ENCODE measurements around the gene NELL2. TPM values are rescaled to one million over a fixed set of nuclear protein-coding genes. Genes with fewer than 3 reads are reported as not detected.

NELL2 gene
- total and polyA plus RNA-seq, 8 donors: 0.50 to 133 (median 3.1) TPM

DNA sequence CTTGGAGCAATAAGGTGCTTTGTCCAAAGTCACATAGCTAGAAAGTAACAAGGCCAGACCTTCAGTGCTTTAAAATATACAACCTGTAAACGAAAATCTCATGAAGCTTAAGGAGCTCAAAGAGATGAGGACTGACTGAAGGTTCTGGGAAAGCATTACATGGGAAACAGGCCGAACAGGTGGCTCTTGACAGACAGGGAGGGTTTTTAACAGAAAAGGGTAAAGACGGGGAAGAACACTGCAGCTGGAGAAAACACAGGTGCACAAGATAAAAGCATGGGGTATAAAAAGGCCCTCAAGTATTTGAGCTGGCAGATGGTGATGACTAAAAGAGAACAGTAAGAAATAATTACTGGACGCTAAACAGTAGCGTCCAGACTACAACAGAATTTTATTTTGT is 257.2 kb downstream of the NELL2 start:
- TF ChIP-seq POLR2A (IDR thresholded peaks at IDR 0.05): no peak
- no peak for TF ChIP-seq EP300 (IDR thresholded peaks at IDR 0.05)
- no peak for TF ChIP-seq CTCF (IDR thresholded peaks at IDR 0.05)
- TF ChIP-seq POLR2AphosphoS5 (IDR thresholded peaks at IDR 0.05): no peak
- intact Hi-C loops (cut with DNase I; ENCODE audit: low total_unique reads): no loop called here
- Histone ChIP-seq H3K27ac (no peak overlapping the region), H3K4me3 (no peak overlapping the region), H3K36me3 (no peaks in the 10 kb centered on the region), H3K9me3 (no peaks in the 10 kb centered on the region), H3K27me3 (no peaks in the 10 kb centered on the region), H3K4me1 (no peaks in the 10 kb centered on the region)
- no peak for DNase-seq
- 49 to 65% (median 55%) methylated on average over 5 of the region's 5 CpGs for WGBS, 5 donors

DNA sequence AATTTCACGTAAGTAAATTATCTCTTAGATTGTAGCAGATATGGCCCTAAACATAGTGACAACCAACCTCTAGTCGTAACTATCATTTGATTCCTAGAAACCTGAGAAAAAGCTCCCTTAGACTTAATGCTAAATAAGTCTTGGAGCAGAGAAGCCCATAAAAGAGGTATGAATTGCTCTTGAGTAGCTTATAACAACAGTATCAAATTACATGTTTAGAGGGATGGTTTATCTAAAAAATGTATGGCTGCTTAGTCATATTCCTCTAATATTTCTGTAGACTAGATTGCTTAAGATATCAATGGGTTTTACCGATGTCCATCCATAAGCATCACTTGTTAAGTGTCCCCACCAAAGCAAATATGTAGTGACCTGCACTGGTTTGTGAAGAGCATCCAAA is 259.7 kb downstream of the NELL2 start:
- no peaks in the 10 kb centered on the region for H3K27me3 ChIP-seq
- TF ChIP-seq POLR2A (IDR thresholded peaks at IDR 0.05) (no peak), CTCF (IDR thresholded peaks at IDR 0.05) (no peak), POLR2AphosphoS5 (IDR thresholded peaks at IDR 0.05) (no peak), EP300 (IDR thresholded peaks at IDR 0.05) (no peak)
- DNase-seq: no peak
- no peaks in the 10 kb centered on the region for H3K9me3 ChIP-seq
- H3K4me1 ChIP-seq: no peaks in the 10 kb centered on the region
- no peaks in the 10 kb centered on the region for H3K36me3 ChIP-seq
- H3K4me3 ChIP-seq: no peak overlapping the region
- intact Hi-C loops (cut with DNase I; ENCODE audit: low total_unique reads): no loop called here
- H3K27ac ChIP-seq: no peak overlapping the region
- WGBS, 5 donors: 50 to 87% (median 77%) methylated on average over 3 of the region's 3 CpGs

GRCh38 chr12:44611538-44611937 is 264.6 kb downstream of the NELL2 start:
- Histone ChIP-seq H3K36me3 (no peaks in the 10 kb centered on the region), H3K27ac (no peak overlapping the region), H3K4me3 (no peak overlapping the region), H3K27me3 (no peaks in the 10 kb centered on the region), H3K4me1 (no peaks in the 10 kb centered on the region), H3K9me3 (no peaks in the 10 kb centered on the region)
- TF ChIP-seq CTCF (IDR thresholded peaks at IDR 0.05) (no peak), POLR2AphosphoS5 (IDR thresholded peaks at IDR 0.05) (no peak), EP300 (IDR thresholded peaks at IDR 0.05) (no peak), POLR2A (IDR thresholded peaks at IDR 0.05) (no peak)
- intact Hi-C loops (cut with DNase I; ENCODE audit: low total_unique reads): no loop called here
- no peak for DNase-seq
- WGBS, 5 donors: 32 to 53% (median 52%) methylated on average over 1 of the region's 1 CpG

GRCh38 chr12:44603701-44604100 is 272.4 kb downstream of the NELL2 start:
- Histone ChIP-seq H3K9me3 (no peaks in the 10 kb centered on the region), H3K27ac (no peak overlapping the region), H3K4me1 (no peaks in the 10 kb centered on the region), H3K36me3 (no peaks in the 10 kb centered on the region), H3K27me3 (no peaks in the 10 kb centered on the region), H3K4me3 (no peak overlapping the region)
- 55 to 86% (median 81%) methylated on average over 1 of the region's 1 CpG for WGBS, 5 donors
- intact Hi-C loops (cut with DNase I; ENCODE audit: low total_unique reads): no loop called here
- TF ChIP-seq EP300 (IDR thresholded peaks at IDR 0.05): no peak
- no peak for TF ChIP-seq CTCF (IDR thresholded peaks at IDR 0.05)
- TF ChIP-seq POLR2AphosphoS5 (IDR thresholded peaks at IDR 0.05): no peak
- DNase-seq: no peak

Data from stomach (tissue), 9 donors.